Thymus (tissue), 11 donors: ENCODE data around the gene ZBTB16. TPM values are rescaled to one million over a fixed set of nuclear protein-coding genes. Genes with fewer than 3 reads are reported as not detected.
A peak's percentile ranks its signal among the peaks of the same experiment; 100 is the strongest.

Source experiments
- DNase-seq, 9 donors: peaks; one replicate each; pipeline ENCODE4 v3.0.0-alpha.2; 2013; ENCODE audit warnings: low spot score in 9 of 9, low read depth in 6 of 9, missing footprints in 1 of 9
- H3K27ac ChIP-seq, 2 donors: one replicate each; pipeline ENCODE4 v1.5.1; 2013; ENCODE audit warnings: control low read depth in 1 of 2, low read depth in 1 of 2, low read length in 1 of 2, mild to moderate bottlenecking in 1 of 2, moderate library complexity in 1 of 2
- H3K27me3 ChIP-seq, 2 donors: one replicate each; pipeline ENCODE4 v1.5.1; 2013; ENCODE audit warnings: low read length in 1 of 2; ENCODE audit not compliant: control insufficient read depth in 2 of 2, insufficient read depth in 1 of 2
- H3K36me3 ChIP-seq, 2 donors: one replicate each; pipeline ENCODE4 v1.5.1; 2013; ENCODE audit warnings: low read length in 1 of 2, mild to moderate bottlenecking in 1 of 2, moderate library complexity in 1 of 2; ENCODE audit not compliant: control insufficient read depth in 2 of 2, insufficient read depth in 2 of 2
- H3K4me1 ChIP-seq, 2 donors: one replicate each; pipeline ENCODE4 v1.5.1; 2013; ENCODE audit warnings: low read length in 2 of 2; ENCODE audit not compliant: control insufficient read depth in 2 of 2, insufficient read depth in 2 of 2
- H3K4me3 ChIP-seq, 2 donors: one replicate each; pipeline ENCODE4 v1.5.1; 2013; ENCODE audit warnings: low read length in 2 of 2, control low read depth in 1 of 2, mild to moderate bottlenecking in 1 of 2
- H3K9me3 ChIP-seq, 2 donors: one replicate each; pipeline ENCODE4 v1.5.1; 2013; ENCODE audit warnings: low read length in 1 of 2, mild to moderate bottlenecking in 1 of 2; ENCODE audit not compliant: control insufficient read depth in 2 of 2, insufficient read depth in 1 of 2
- WGBS: extraction: QIAGEN DNeasy Blood & Tissue Kit; methylation state at CpG from one replicate; pipeline ENCODE4 v1.1.7; 2013; 5-methylcytosine and 5-hydroxymethylcytosine counted together
- polyA plus RNA-seq: library from polyadenylated mRNA; stranded (reverse); fragments of 200-250 nt; gene quantifications from one replicate; pipeline ENCODE4 v1.2.3, GENCODE V29; 2013
- total RNA-seq: library from RNA; stranded (reverse); fragments of 120-200 nt; gene quantifications from one replicate; pipeline ENCODE4 v1.2.4, GENCODE V29; 2013
- donor health status: healthy.

The ZBTB16 gene
- total and polyA plus RNA-seq, 2 donors: 5.7 to 21.5 TPM

DNA sequence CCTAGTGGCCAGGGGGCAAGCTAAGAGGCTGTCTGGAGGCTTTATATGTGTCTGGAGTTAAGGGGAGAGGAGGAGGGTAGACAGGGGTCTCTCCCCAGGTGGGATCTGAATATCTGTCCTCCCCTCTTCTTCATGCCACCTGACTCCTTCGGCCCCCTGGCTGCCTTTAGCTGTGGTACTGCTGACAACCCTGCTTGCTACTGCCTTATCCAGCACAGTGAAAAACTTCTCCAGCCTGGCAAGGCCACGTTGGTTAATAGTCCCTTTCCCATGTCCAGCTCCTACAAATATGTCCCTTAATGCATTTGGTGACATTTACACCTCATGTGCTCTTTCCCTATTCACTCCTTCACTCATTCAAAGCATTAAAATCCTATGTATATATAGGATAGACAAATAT is 194.3 kb downstream of the ZBTB16 start:
- Histone ChIP-seq H3K27ac (no peak overlapping the region), H3K4me3 (no peak overlapping the region), H3K4me1 (peaks cover 0 to 7% of the 10 kb centered on the region in 2 donors), H3K36me3 (peaks cover 0 to 4% of the 10 kb centered on the region in 2 donors), H3K27me3 (no peaks in the 10 kb centered on the region), H3K9me3 (no peaks in the 10 kb centered on the region)
- WGBS: 83% methylated on average over 2 of the region's 2 CpGs
- DNase-seq: no peak

DNA sequence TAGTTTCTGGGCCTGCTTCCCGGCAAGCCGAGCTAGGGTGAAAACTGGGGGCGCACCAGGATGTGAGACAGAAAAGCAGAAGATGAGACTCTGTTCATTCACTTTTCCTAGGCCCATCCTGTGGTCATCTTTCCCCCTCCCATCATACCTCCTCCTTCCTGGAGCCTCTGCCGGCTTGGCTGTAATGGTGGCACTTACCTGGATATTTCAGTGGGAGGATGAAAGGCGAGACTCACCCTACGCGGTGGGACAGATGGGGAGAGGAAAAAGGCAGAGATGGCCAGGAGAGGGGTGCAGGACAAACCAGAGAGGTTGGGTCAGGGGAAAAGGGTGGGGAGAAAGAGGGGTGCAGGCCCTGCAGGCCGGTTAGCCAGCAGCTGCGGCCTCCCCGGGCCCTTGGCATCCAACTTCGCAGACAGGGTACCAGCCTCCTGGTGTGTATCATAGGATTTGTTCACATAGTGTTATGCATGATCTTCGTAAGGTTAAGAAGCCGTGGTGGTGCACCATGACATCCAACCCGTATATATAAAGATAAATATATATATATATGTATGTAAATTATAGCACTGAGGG is 195.1 kb downstream of the ZBTB16 start:
- Histone ChIP-seq H3K9me3 (no peaks in the 10 kb centered on the region), H3K4me1 (peaks cover 0 to 15% of the 10 kb centered on the region in 2 donors), H3K36me3 (peaks cover 0 to 4% of the 10 kb centered on the region in 2 donors), H3K4me3 (no peak overlapping the region), H3K27ac (no peak overlapping the region), H3K27me3 (no peaks in the 10 kb centered on the region)
- 97% methylated on average over 14 of the region's 14 CpGs for WGBS
- DNase-seq: no peak

- no peak for DNase-seq
- WGBS: 98% methylated on average over 11 of the region's 11 CpGs
- H3K27me3 ChIP-seq: no peaks in the 10 kb centered on the region
- no peak overlapping the region for H3K27ac ChIP-seq
- H3K4me1 ChIP-seq: peaks cover 0 to 16% of the 10 kb centered on the region in 2 donors
- peaks cover 0 to 4% of the 10 kb centered on the region in 2 donors for H3K36me3 ChIP-seq
- H3K4me3 ChIP-seq: no peak overlapping the region
- no peaks in the 10 kb centered on the region for H3K9me3 ChIP-seq
These were observed 195.8 kb downstream of the ZBTB16 start for GRCh38 chr11:114255289-114255688.

DNA sequence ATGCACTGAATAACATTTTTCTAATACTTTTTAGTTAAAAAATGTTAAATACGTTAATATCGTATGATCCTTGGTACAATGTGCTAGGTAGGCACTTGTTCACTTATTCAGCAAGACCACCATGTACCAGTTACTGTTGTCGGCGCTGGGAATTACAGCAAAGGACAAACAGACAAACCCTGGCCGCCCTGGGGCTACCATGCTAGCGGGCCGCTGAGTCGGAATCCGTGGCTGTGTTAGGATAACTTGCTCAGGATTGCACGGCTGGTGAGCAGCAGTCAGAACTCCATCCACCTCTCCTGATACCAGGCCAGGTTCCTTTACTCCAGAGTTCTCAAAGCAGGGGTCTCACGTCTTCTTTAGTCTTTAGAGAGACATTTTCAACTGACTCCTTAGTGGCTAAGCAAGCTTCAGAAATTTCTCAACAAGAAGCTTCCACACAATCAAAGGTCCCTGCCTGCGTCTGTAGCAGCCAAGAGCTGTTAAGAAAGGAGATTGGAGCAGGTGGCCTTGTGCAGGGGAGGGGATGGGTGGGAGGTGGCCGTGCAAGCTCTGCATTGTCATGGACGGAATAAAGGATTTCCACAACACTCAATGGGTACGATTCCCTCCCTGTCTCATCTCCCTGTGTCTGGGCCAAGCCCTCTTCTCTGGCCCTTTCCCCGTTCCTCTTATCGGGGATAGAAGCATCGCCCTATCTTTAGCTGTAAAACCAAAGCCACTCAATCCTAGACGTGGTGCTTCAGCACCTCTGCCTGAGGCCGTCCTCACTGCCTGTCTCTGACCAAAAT is 196.9 kb downstream of the ZBTB16 start:
- 96% methylated on average over 20 of the region's 20 CpGs for WGBS
- Histone ChIP-seq H3K27me3 (no peaks in the 10 kb centered on the region), H3K27ac (no peak overlapping the region), H3K9me3 (no peaks in the 10 kb centered on the region), H3K4me1 (peaks cover 0 to 16% of the 10 kb centered on the region in 2 donors), H3K4me3 (no peak overlapping the region), H3K36me3 (no peaks in the 10 kb centered on the region)
- DNase-seq: no peak

DNA sequence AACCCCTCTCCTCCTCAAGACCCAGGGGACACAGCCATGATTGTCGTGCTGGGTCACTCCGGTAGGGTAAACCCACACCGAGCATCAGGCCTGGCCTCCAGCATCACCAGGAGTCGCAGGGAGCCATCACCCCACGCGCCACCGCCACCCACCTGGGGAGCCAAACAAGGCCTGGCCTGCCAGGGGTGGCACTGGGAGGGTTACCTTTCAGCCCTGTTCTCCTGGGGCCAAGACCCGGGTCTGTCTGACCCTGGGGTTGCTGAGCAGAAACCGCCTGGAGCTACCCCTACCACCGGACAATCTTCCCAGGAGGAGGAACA is 197.4 kb downstream of the ZBTB16 start:
- Histone ChIP-seq H3K27me3 (no peaks in the 10 kb centered on the region), H3K4me1 (peaks cover 0 to 16% of the 10 kb centered on the region in 2 donors), H3K9me3 (no peaks in the 10 kb centered on the region), H3K27ac (no peak overlapping the region), H3K4me3 (no peak overlapping the region), H3K36me3 (no peaks in the 10 kb centered on the region)
- 97% methylated on average over 10 of the region's 10 CpGs for WGBS
- no peak for DNase-seq

DNA sequence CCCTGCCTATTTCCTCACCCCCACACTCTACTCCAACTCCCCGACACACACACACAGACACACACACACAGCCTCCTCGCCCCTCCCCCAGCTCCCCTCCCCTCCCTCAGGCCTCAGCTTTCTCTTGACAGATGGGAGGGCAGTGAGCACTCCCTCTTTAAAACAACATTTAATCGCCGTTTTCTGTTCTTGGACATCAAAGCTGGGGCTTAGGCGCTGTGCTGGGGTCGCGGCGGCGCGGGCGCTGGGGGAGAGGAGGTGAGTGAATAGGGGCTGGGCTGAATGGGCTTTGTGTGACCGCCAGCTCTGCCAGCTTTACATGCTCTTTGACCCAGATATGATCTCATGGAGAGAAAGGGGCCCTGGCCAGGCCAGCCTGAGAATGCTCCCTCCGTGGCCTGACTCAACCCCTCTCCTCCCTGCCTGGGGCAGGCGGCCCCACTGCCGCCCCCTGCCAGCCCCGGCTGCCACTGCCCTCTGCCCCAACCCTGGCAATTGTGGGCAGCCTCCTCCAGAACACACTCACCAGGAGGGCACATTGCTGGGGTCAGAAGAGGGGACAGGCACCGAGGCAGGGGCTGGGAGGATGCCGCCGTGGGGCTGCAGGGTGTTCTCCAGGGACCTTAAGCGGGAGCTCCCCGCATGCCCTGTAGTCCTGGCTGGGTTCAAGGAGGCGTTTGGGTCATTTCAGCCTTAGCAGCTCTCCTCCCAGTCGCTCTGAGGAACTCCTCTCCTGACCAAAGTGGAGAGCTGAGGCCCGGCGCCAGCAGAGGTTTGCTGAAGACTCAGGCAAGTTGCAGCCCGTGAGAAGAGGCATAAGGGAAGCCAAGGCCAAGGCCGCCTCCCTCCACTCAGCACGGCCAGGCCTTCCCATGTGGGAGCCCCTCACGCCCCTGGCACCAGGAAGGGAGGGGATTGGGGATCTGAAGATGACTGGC is 198.4 kb downstream of the ZBTB16 start:
- no peak overlapping the region for H3K4me3 ChIP-seq
- H3K36me3 ChIP-seq: no peaks in the 10 kb centered on the region
- 89% methylated on average over 29 of the region's 29 CpGs for WGBS
- H3K4me1 ChIP-seq: peaks cover 0 to 16% of the 10 kb centered on the region in 2 donors
- peaks cover 0 to 1% of the 10 kb centered on the region in 2 donors for H3K27me3 ChIP-seq
- peak overlapping the region in 1 of 2 donors; percentile 54 for H3K27ac ChIP-seq
- H3K9me3 ChIP-seq: no peaks in the 10 kb centered on the region
- no peak for DNase-seq

GRCh38 chr11:114258696-114259095 is 199.2 kb downstream of the ZBTB16 start:
- Histone ChIP-seq H3K27ac (peak overlapping the region in 1 of 2 donors; percentile 54), H3K4me3 (no peak overlapping the region), H3K27me3 (peaks cover 0 to 7% of the 10 kb centered on the region in 2 donors), H3K36me3 (no peaks in the 10 kb centered on the region), H3K4me1 (peaks cover 0 to 16% of the 10 kb centered on the region in 2 donors), H3K9me3 (no peaks in the 10 kb centered on the region)
- peak in 1 of 9 donors; percentile 24 for DNase-seq
- WGBS: 34% methylated on average over 7 of the region's 7 CpGs

- Histone ChIP-seq H3K27me3 (peaks cover 0 to 9% of the 10 kb centered on the region in 2 donors), H3K27ac (peak overlapping the region in 1 of 2 donors; percentile 20), H3K36me3 (no peaks in the 10 kb centered on the region), H3K9me3 (no peaks in the 10 kb centered on the region), H3K4me1 (peaks cover 0 to 16% of the 10 kb centered on the region in 2 donors), H3K4me3 (no peak overlapping the region)
- peak in 4 of 9 donors; percentile 10 to 45 (median 22) for DNase-seq
- 22% methylated on average over 10 of the region's 10 CpGs for WGBS
These were observed 199.6 kb downstream of the ZBTB16 start for GRCh38 chr11:114259124-114259526.
